H1 (cell line): ENCODE measurements around the gene FAM210A. TPM values are rescaled to one million over a fixed set of nuclear protein-coding genes. Genes with fewer than 3 reads are reported as not detected.

Experiments
- CTCF ChIA-PET: fragments of 300-600 bp; sonication (Branson Sonifier 250); formaldehyde crosslinking; loops from one replicate; lab custom pipeline; 2021; ENCODE audit not compliant: partially characterized antibody; lab: Charles Lee
- POLR2A ChIA-PET: fragments of 300-600 bp; sonication (Branson Sonifier 250); formaldehyde crosslinking; loops from one replicate; lab custom pipeline; 2021; ENCODE audit warnings: inconsistent platforms; ENCODE audit not compliant: partially characterized antibody; lab: Charles Lee
- DNase-seq, 2 experiments: peaks; one replicate each; pipeline versions ENCODE4 v3.0.0 to v3.0.0-alpha.2; 2010 to 2022; ENCODE audit warnings: low spot score in 2 of 2, low read depth in 1 of 2, mixed read lengths in 1 of 2
- FAIRE-seq: peaks from 2 replicates; lab custom pipeline; 2011; peaks lifted over from hg19 to GRCh38; lab: Jason Lieb, UNC
- H2AFZ ChIP-seq: 2 replicates; pipeline ENCODE4 v1.8.1; 2012; ENCODE audit warnings: low read length, inconsistent platforms
- H2AK5ac ChIP-seq: 2 replicates; pipeline ENCODE4 v1.6.1; 2013; ENCODE audit warnings: low read depth, low read length
- H2BK120ac ChIP-seq: replicated peaks from 2 replicates; pipeline ENCODE3; 2013; ENCODE audit warnings: low read depth, low read length, inconsistent platforms
- H2BK12ac ChIP-seq: 2 replicates; pipeline ENCODE4 v1.6.1; 2013; ENCODE audit warnings: low read depth, low read length
- H2BK15ac ChIP-seq: 2 replicates; pipeline ENCODE4 v1.6.1; 2013; ENCODE audit warnings: low read length
- H2BK20ac ChIP-seq: 2 replicates; pipeline ENCODE4 v1.6.1; 2013; ENCODE audit warnings: low read length
- H2BK5ac ChIP-seq: 2 replicates; pipeline ENCODE4 v1.6.1; 2013; ENCODE audit warnings: low read depth, low read length
- H3K14ac ChIP-seq: 2 replicates; pipeline ENCODE4 v1.6.1; 2013; ENCODE audit warnings: inconsistent platforms; ENCODE audit not compliant: insufficient read length
- H3K18ac ChIP-seq: 2 replicates; pipeline ENCODE4 v1.6.1; 2013; ENCODE audit warnings: low read length; ENCODE audit errors: extremely low read depth
- H3K23ac ChIP-seq: 2 replicates; pipeline ENCODE4 v1.6.1; 2013; ENCODE audit warnings: inconsistent platforms; ENCODE audit not compliant: insufficient read length
- H3K23me2 ChIP-seq: 2 replicates; pipeline ENCODE4 v1.6.1; 2013; ENCODE audit warnings: low read depth, low read length
- H3K27ac ChIP-seq: 2 replicates; pipeline ENCODE4 v1.6.1; 2011; ENCODE audit warnings: low read depth, low read length, inconsistent platforms
- H3K27me3 ChIP-seq, 4 experiments: replicated peaks in 1 of 4; 1 replicate in 1 of 4; 2 replicates in 3 of 4; pipeline versions ENCODE4 v1.6.1 to v1.8.1; 2011 to 2013; ENCODE audit warnings: low read length in 3 of 4, mild to moderate bottlenecking in 3 of 4, inconsistent platforms in 2 of 4, mixed read lengths in 2 of 4, moderate library complexity in 1 of 4; ENCODE audit not compliant: control insufficient read depth in 3 of 4, insufficient read depth in 3 of 4; ENCODE audit errors: extremely low read depth in 1 of 4
- H3K36me3 ChIP-seq, 4 experiments: 2 replicates each; pipeline versions ENCODE4 v1.6.1 to v1.8.1; 2011 to 2013; ENCODE audit warnings: mild to moderate bottlenecking in 4 of 4, low read length in 3 of 4, moderate library complexity in 2 of 4, control low read depth in 1 of 4, inconsistent platforms in 1 of 4; ENCODE audit not compliant: insufficient read depth in 4 of 4, control insufficient read depth in 2 of 4
- H3K4ac ChIP-seq: replicated peaks from 2 replicates; pipeline ENCODE3; 2013; ENCODE audit warnings: low read length, low read depth, mixed read lengths, inconsistent platforms; ENCODE audit not compliant: insufficient read length
- H3K4me1 ChIP-seq, 4 experiments: replicated peaks in 1 of 4; 1 replicate in 1 of 4; 2 replicates in 3 of 4; pipeline versions ENCODE4 v1.6.1 to v1.8.1; 2011 to 2013; ENCODE audit warnings: low read length in 3 of 4, inconsistent platforms in 2 of 4, mixed read lengths in 1 of 4; ENCODE audit not compliant: insufficient read depth in 4 of 4, control insufficient read depth in 3 of 4
- H3K4me2 ChIP-seq, 2 experiments: 2 replicates each; pipeline versions ENCODE4 v1.6.1 to v1.8.1; 2011 to 2013; ENCODE audit warnings: low read depth in 2 of 2, low read length in 2 of 2, control low read depth in 1 of 2, inconsistent platforms in 1 of 2, mild to moderate bottlenecking in 1 of 2; ENCODE audit not compliant: insufficient read depth in 1 of 2
- H3K4me3 ChIP-seq, 4 experiments: fragments of 200-600, 300-600 bp in 1 of 4; sonication (generic), shearing (Covaris generic), sonication (Bioruptor Twin) in 1 of 4; 2 replicates each; pipeline versions ENCODE4 v1.5.1 to v1.8.1; 2011 to 2016; ENCODE audit warnings: low read length in 4 of 4, low read depth in 3 of 4, control low read depth in 2 of 4, inconsistent platforms in 2 of 4, mild to moderate bottlenecking in 2 of 4, mixed read lengths in 1 of 4, moderate library complexity in 1 of 4; ENCODE audit not compliant: insufficient read depth in 2 of 4; ENCODE audit errors: extremely low read depth in 1 of 4
- H3K56ac ChIP-seq: replicated peaks from 2 replicates; pipeline ENCODE3; 2013; ENCODE audit warnings: low read depth, mild to moderate bottlenecking, mixed read lengths, low read length, inconsistent platforms; ENCODE audit not compliant: insufficient read length
- H3K79me1 ChIP-seq: 2 replicates; pipeline ENCODE4 v1.6.1; 2013; ENCODE audit warnings: low read depth, low read length, control low read depth
- H3K79me2 ChIP-seq, 2 experiments: 2 replicates each; pipeline versions ENCODE4 v1.6.1 to v1.8.1; 2012 to 2013; ENCODE audit warnings: low read length in 2 of 2, mild to moderate bottlenecking in 2 of 2, inconsistent platforms in 1 of 2; ENCODE audit not compliant: insufficient read depth in 2 of 2, control insufficient read depth in 1 of 2
- H3K9ac ChIP-seq, 4 experiments: replicated peaks in 1 of 4; 1 replicate in 1 of 4; 2 replicates in 3 of 4; pipeline versions ENCODE4 v1.6.1 to v1.8.1; 2011 to 2013; ENCODE audit warnings: low read depth in 3 of 4, low read length in 3 of 4, control low read depth in 2 of 4, mild to moderate bottlenecking in 2 of 4, moderate library complexity in 2 of 4, inconsistent platforms in 1 of 4; ENCODE audit errors: extremely low read depth in 1 of 4
- H3K9me3 ChIP-seq, 2 experiments: 2 replicates each; pipeline versions ENCODE4 v1.6.1 to v1.8.1; 2012 to 2013; ENCODE audit warnings: mild to moderate bottlenecking in 2 of 2, moderate library complexity in 2 of 2, control low read depth in 1 of 2, inconsistent platforms in 1 of 2, low read depth in 1 of 2, low read length in 1 of 2, mixed read lengths in 1 of 2; ENCODE audit not compliant: insufficient read depth in 2 of 2
- H4K20me1 ChIP-seq, 2 experiments: replicated peaks in 1 of 2; 2 replicates each; pipeline versions ENCODE3 to v1.8.1; 2011 to 2013; ENCODE audit warnings: inconsistent platforms in 2 of 2, low read length in 2 of 2, mild to moderate bottlenecking in 1 of 2; ENCODE audit not compliant: insufficient read depth in 2 of 2, control insufficient read depth in 1 of 2
- H4K5ac ChIP-seq: 2 replicates; pipeline ENCODE4 v1.6.1; 2013; ENCODE audit warnings: low read length, low read depth, mixed read lengths, inconsistent platforms; ENCODE audit not compliant: insufficient read length
- H4K8ac ChIP-seq: 2 replicates; pipeline ENCODE4 v1.8.0; 2013; ENCODE audit warnings: mild to moderate bottlenecking, moderate library complexity, low read length, inconsistent platforms; ENCODE audit not compliant: insufficient read depth; ENCODE audit errors: extremely low read depth
- H4K91ac ChIP-seq: replicated peaks from 2 replicates; pipeline ENCODE3; 2013; ENCODE audit warnings: low read length, mixed read lengths, inconsistent platforms; ENCODE audit not compliant: insufficient read length
- SRF ChIP-seq: IDR thresholded peaks from 2 replicates; pipeline ENCODE4 v1.6.1; 2011; ENCODE audit warnings: mild to moderate bottlenecking, low read depth, low read length, moderate library complexity
- whole genome bisulfite sequencing, 2 experiments: shearing (Covaris generic) in 1 of 2; methylation state at CpG; one replicate each; pipeline versions ENCODE4 v1.1.6 to v1.1.7; 2013 to 2015; ENCODE audit warnings: low lambda C conversion rate in 2 of 2, mixed read lengths in 2 of 2, inconsistent platforms in 1 of 2, low coverage in 1 of 2, missing lambda C conversion rate in 1 of 2; ENCODE audit not compliant: insufficient replicate concordance in 2 of 2, insufficient coverage in 1 of 2, insufficient read length in 1 of 2; ENCODE audit errors: extremely low coverage in 1 of 2, missing lambda C conversion rate in 1 of 2; 5-methylcytosine and 5-hydroxymethylcytosine counted together
- polyA plus RNA-seq, 7 experiments: library from polyadenylated mRNA; depleted of rRNA in 3 of 7; stranded (reverse) in 5 of 7; unstranded in 2 of 7; fragments of >200 nt in 5 of 7; fragments of 200-250 nt in 2 of 7; gene quantifications; 1 replicate in 5 of 7; 2 replicates in 1 of 7; 4 replicates in 1 of 7; pipeline versions ENCODE4 v1.2.1 to v1.2.3, GENCODE V29; 2011 to 2013; ENCODE audit warnings: missing spikeins in 2 of 7, mixed read lengths in 2 of 7
- total RNA-seq: library from RNA; stranded (reverse); fragmentation: NEBNext Ultra II Directional; extraction: Animal tissue kit (Norgen Biotek cat#: 25700); gene quantifications from 2 replicates; pipeline ENCODE4 v1.2.1, GENCODE V29; 2021

The FAM210A gene
- total and polyA plus RNA-seq, 2 of the 8 experiments (the other 6 are each of a cell fraction or from before 2014, with no cell fraction given) = 8.2 to 25.4 TPM

- Histone ChIP-seq H2BK12ac (no peak overlapping the region), H2AK5ac (no peak overlapping the region)
- TF ChIP-seq SRF = no peak
- TF ChIP-seq, all 59 proteins: peak for 0
- H4K5ac ChIP-seq = no peak overlapping the region
- H2AFZ ChIP-seq = no peak overlapping the region
- H3K79me1 ChIP-seq = no peaks in the 10 kb centered on the region
- no peak overlapping the region for H2BK15ac ChIP-seq
- ChIA-PET POLR2A (no interaction called here), CTCF (interaction anchor here (1.2 kb wide), 1 partner anchor 14 kb away, joined by 3 read pairs; no protein-coding TSS in a partner anchor)
- no peak overlapping the region for H3K4me3 ChIP-seq
- no peak overlapping the region for H2BK120ac ChIP-seq
- no peaks in the 10 kb centered on the region for H4K20me1 ChIP-seq
- no peak overlapping the region for H3K56ac ChIP-seq
- no peak overlapping the region for H4K8ac ChIP-seq
- H3K23ac ChIP-seq = no peak overlapping the region
- H4K91ac ChIP-seq = no peak overlapping the region
- no peaks in the 10 kb centered on the region for H3K36me3 ChIP-seq
- H3K23me2 ChIP-seq = no peaks in the 10 kb centered on the region
- H3K79me2 ChIP-seq = no peaks in the 10 kb centered on the region
- H2BK5ac ChIP-seq = no peak overlapping the region
- H2BK20ac ChIP-seq = no peak overlapping the region
- no peaks in the 10 kb centered on the region; a peak in 1 of 7 replicates for H3K4me1 ChIP-seq
- no peak overlapping the region for H3K4ac ChIP-seq
- H3K27me3 ChIP-seq = no peaks in the 10 kb centered on the region
- no peak overlapping the region for H3K4me2 ChIP-seq
- no peak overlapping the region for H3K18ac ChIP-seq
- no peak for DNase-seq
- no peak overlapping the region for H3K9ac ChIP-seq
- H3K14ac ChIP-seq = no peak overlapping the region
- H3K9me3 ChIP-seq = no peaks in the 10 kb centered on the region
- no peak overlapping the region for H3K27ac ChIP-seq
- WGBS, 2 experiments = 75% methylated on average over 7 of the region's 7 CpGs; no CpG with 5 or more reads in 1 of the 2 experiments
- no peak for FAIRE-seq
These were observed 68.4 kb downstream of the FAM210A start for GRCh38 chr18:13657974-13658373.
